GM13976 (cell line): Measurements from ENCODE around the gene YBX3.

ENCODE experiments used
- DNase-seq: peaks from one replicate; pipeline ENCODE4 v3.0.0; 2012; ENCODE audit warnings: low spot score
- CTCF ChIP-seq: IDR thresholded peaks from 2 replicates; pipeline ENCODE4 v1.5.1; 2012; ENCODE audit warnings: borderline replicate concordance, mild to moderate bottlenecking; ENCODE audit not compliant: insufficient read depth; ENCODE audit errors: extremely low read depth, missing control alignments, control extremely low read depth
- in situ Hi-C: fragments of 300-500 bp; cut with MboI; formaldehyde crosslinking; loops from one replicate; pipeline ENCODE4 v1.12.0; 2022; ENCODE audit warnings: low sequenced_read_pairs, mixed read lengths, inconsistent platforms; ENCODE audit not compliant: unreplicated experiment

YBX3 gene

GRCh38 chr12:10717410-10717809 lies 5.7 kb downstream of the YBX3 start:
- DNase-seq = no peak
- in situ Hi-C loops = no loop called here
- TF ChIP-seq CTCF = no peak

GRCh38 chr12:10716704-10717315 lies 6.3 kb downstream of the YBX3 start:
- DNase-seq = no peak
- TF ChIP-seq CTCF = no peak
- in situ Hi-C loops = no loop called here

- in situ Hi-C loops = no loop called here
- DNase-seq = no peak
- TF ChIP-seq CTCF = no peak
Measured at GRCh38 chr12:10716277-10716676, 6.8 kb downstream of the YBX3 start.

- no peak for DNase-seq
- TF ChIP-seq CTCF = no peak
- in situ Hi-C loops = no loop called here
Measured at GRCh38 chr12:10715491-10715890, 7.6 kb downstream of the YBX3 start.

- no peak for DNase-seq
- in situ Hi-C loops = no loop called here
- TF ChIP-seq CTCF = no peak
Measured at GRCh38 chr12:10709808-10710207, 13.3 kb downstream of the YBX3 start.

- in situ Hi-C loops = no loop called here
Measured at GRCh38 chr12:10708862-10709261, 14.3 kb downstream of the YBX3 start.

More at GRCh38 chr12:10708862-10709261, 14.3 kb downstream of the YBX3 start:
- no peak for DNase-seq
- TF ChIP-seq CTCF = no peak
